ENCODE measurements around the gene MIS18A.
"Not testable (repeated sequence)": the region's sequence is repeated elsewhere in the genome, so short reads cannot be mapped to it uniquely, and the experiment has no call there.

The MIS18A gene

DNA sequence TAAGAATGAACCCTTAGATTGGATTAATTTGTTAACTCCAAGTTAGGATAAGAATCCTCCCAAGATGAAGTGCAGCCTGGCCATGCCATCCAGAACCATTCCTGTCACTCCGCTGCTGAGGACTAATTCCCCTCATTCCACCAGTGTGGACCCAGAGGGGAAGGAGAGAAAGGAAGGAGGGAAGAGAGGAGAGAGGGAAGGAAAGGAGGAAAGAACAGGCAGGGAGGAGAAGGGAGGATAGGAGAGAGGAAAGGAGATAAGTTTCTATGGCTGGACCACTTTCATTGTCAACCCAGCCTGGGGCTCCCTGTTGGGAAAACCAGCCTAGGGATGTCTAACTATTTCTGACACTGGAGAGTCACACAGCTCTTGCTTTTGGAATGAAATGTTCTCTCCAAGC is 24.5 kb upstream of the MIS18A start:
- no peak for DNase-seq

GRCh38 chr21:32302560-32302959 is 23.7 kb upstream of the MIS18A start:
- no peak for DNase-seq

DNA sequence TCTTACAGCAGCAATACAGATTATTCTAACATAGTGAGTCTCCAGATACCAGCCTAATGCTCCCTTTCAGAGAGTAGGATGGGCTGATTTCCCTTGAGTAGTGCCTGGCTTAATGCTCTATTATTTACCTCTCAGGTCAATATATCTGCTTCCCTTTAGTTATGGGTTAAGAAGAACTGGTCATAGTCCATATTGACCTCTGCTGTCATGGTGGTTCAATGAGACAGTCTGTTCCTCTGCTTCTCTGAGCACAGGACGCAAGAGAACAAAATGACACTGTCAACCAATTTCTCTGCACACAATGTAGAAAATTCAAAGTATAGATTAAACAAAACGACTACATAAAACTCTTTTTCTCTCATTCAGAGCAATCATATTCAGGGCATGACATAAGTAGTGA is 22.7 kb upstream of the MIS18A start:
- DNase-seq: no peak

- no peak for DNase-seq
Observed at GRCh38 chr21:32300117-32300681, 21.4 kb upstream of the MIS18A start.

DNA sequence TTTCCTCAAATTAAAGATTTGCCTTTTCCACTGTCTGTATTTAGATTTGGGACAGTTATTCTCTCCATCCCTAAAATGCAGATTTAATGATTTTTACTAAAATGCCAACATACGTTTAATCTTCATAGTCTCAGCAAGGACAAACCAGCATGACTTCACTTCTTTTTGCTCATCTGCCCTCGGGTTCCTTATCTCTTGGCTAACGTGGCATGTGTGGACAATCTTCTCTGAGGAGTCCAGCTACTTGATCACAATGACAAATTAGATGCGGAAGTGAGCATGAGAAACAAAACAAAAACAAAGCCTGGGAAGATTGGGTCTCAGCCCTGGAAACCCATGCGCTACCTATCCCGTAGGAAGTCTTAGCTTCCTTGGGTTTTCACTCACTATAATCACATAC is 20.8 kb upstream of the MIS18A start:
- DNase-seq: no peak

- DNase-seq: no peak
Observed at GRCh38 chr21:32298658-32299081, 19.8 kb upstream of the MIS18A start, which contains the start of gene MRAP. TSS of gene MRAP (plus strand) at chr21:32298855. CDS start at chr21:32298972, 117 bp downstream.

DNA sequence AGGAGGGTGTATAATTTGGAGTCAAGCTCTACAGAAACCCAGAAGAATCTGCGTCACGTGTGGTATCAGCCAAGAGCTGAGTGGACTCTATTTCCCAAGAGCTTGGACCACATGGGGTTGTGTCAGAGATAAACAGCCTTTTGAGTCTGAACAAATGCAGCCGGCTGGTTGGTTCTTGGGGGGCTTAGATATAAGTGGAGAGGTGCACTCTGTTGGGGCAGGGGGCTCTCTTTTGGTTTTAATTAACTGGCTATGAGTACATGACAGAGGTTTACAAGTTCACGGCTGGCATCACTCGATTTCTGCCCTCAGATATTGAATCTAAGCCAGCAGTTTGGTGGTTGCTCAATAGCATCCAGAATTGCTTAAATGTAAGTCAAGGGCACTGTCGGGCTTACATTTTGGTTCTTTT is 19.3 kb upstream of the MIS18A start:
- DNase-seq: no peak

DNA sequence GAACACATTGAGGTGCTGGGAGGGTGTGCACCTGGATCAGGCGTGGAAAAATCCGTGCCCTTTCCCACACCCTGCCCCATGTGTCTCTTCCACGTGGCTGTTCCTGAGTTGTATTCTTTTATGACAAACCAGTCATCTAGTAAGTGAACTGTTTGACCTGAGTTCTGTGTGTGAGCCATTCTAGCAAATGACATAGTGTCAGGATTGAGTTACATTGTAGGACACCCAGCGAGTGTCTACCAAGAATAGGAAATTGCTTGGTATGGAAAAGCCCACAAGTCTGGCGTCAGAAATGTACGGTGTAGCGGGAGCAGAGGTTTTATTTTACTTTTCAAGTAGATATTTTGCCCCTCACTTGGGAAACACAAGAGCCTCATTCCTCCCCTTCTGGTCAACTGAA is 18.6 kb upstream of the MIS18A start:
- no peak for DNase-seq

- DNase-seq: no peak
Observed at GRCh38 chr21:32285476-32285875, 6.6 kb upstream of the MIS18A start.

DNA sequence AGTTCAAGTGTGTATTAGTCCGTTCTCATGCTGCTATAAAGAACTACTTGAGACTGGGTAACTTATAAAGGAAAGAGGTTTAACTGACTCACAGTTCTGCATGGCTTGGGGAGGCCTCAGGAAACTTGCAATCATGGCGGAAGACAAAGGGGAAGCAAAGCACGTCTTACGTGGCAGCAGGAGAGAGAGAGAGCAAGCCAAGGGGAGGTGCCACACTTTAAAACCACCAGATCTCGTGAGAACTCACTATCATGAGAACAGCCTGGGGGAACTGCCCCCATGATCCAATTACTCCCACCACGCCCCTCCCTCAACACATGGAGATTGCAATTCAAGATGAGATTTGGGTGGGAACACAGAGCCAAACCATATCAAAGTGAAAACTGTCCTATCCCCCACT is 4.1 kb upstream of the MIS18A start:
- DNase-seq: no peak

GRCh38 chr21:32281531-32281930 is 2.7 kb upstream of the MIS18A start:
- DNase-seq: no peak

- no peak for DNase-seq
Observed at GRCh38 chr21:32279377-32279680, 480 bp upstream of the MIS18A start.

GRCh38 chr21:32278103-32278502 is 746 bp downstream of the MIS18A start:
- no peak for DNase-seq

DNA sequence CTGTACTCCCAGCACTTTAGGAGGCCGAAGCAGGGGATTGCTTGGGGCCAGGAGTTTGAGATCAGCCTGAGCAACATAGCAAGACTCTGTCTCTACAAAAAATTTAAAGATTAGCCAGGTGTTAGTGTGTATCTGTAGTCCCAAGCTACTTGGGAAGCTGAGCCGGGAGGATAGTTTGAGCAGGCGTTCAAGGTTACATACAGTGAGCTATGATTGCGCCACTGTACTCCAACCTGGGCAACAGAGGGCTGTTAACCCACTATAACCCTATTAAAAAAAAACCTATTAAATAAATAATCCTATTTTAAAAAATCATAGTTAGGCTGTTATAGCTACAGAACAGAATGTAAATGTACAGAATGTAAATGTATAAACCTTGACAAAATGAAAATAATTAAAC is 2.2 kb downstream of the MIS18A start:
- DNase-seq: no peak

DNA sequence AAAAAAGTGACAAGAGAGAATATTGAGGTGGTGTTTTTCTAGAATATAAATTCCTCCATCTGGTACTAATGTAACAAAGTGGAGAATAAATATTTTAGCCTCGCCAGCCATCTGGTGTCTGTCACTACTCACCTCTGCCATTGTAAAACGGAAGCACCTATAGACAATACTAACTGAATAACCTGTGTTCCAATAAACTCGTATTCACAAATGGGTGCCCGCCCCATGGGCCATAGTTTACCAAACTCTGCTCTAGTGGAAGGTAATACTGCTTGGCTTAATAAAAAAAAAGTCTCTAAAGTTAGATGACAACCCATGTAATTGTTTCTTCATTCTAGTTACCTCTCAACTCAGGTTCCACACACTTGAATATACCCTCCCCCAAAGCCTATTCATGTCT is 8.1 kb downstream of the MIS18A start:
- DNase-seq: peak; percentile 89

DNA sequence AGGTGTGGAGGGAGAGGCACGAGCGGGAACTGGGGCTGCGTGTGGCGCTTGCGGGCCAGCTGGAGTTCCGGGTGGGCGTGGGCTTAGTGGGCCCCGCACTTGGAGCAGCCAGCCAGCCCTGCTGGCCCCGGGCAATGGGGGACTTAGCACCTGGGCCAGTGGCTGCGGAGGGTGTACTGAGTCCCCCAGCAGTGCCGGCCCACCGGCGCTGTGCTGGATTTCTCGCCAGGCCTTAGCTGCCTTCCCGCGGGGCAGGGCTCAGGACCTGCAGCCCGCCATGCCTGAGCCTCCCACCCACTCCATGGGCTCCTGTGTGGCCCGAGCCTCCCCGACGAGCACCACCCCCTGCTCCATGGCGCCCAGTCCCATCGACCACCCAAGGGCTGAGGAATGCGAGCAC is 13.5 kb downstream of the MIS18A start:
- not testable (repeated sequence) for DNase-seq

DNA sequence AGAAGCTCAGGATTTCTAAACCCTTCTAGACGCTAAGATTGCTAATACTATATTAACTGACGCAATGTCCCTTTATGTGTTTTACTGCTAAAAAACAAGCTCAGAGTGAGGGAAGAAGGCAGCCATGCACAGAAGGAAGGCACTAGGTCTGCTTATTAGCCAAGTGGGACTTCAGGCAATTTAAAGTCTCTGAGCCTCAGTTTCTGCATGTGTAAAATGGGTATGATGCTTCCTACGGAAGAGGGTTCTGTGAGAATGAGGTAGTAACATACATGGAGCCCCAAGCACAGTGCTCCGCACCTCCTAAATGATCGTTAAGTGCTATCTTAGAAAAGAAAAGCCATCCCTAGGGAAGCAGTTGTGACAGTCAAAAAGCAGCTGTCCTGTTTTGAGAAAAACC is 16.9 kb downstream of the MIS18A start:
- DNase-seq: no peak

DNA sequence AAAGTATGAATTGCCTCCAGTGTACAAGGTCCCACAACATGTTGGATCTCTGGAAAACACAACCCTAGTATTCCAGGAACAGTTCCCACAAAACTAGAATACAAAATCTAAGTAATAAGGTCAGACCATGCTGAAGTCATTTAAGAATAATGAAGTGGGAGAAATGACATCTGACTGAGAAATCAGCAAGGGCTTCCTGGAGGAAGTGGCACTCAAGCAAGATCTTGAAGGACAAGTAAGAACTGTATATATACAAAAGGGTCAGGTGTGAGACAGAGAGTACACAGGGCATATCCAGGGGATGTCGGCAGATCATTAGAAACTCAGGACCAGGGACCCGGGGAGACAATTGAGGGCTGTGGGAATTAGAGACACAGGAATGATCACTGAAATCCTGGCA is 18.7 kb downstream of the MIS18A start:
- DNase-seq: no peak

- not testable (repeated sequence) for DNase-seq
Observed at GRCh38 chr21:32258786-32259048, 20.1 kb downstream of the MIS18A start.

GRCh38 chr21:32257962-32258785 is 20.7 kb downstream of the MIS18A start:
- DNase-seq: peak; percentile 68

DNA sequence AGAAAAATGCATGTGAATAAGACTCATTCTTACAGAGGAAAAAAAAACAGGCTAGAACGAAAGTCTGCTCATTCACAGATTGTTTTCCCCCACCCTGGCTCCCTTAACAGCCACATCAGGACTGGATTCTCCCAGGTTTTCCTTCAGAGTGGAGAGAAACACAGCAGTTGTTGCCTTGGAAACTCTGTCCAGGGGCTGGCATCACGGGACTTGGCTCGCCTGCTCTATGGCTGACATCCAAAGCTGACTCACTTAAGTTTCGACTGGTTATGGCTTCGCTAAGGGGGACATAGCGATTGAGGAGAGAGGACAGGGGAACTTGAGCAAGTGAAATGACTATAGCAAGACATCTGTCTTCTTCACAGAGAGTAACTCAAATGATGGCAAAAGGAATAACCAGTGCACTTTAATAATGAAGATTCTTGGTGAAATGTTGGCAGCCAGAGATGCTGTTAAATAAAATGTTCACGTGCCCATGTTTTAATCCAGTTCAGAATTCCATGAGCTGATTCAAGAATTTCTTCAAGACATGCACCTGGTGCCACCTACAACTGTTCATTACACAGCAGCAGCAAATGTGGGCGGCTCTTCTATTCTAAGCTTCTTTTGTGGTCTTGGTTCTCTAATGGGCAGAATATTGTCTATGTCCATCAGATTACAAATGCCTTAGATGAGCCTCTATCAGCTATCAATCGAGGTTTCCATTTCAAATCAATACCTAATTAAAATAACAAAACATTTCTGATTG is 21.8 kb downstream of the MIS18A start:
- peak; percentile 69 for DNase-seq

DNA sequence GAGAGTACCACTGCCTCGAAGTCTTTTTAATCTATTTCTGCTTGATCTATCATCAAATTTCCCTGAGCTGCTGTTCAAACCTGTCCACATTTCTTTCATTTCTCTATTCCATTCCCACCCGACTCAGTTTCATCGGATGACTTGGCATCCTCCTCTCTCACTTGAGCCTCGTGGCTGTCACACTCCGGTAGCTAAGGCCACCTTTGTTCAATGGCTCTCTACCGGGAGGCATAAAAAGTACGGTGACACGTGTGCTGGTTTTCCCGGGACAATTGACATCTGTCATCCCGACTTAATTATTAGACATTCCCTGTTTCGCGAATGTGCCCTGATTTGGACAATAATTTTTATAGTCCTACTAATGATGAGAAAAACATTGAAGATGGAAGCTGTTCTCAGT is 22.6 kb downstream of the MIS18A start:
- DNase-seq: no peak

DNA sequence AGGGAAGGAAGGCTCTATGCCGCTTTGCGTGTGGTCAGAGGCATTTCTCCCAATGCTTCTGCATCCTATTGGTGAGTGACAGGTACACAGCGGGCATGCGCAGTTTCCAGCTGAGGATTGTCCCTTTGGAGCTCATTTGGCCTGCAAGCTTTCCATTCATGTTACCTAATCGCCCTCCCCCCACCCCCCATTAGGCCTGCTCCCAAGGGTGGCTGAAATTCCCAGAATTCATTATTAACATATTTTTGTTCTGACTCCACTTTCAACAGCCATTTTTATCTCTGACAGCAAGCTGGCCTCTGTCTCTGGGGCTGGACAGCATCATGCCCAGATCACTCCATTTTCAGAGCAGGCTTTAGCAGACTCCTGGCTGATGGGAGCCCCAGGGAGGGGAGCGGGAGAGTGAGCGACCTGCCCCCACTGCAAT is 25.6 kb downstream of the MIS18A start:
- DNase-seq: no peak

DNA sequence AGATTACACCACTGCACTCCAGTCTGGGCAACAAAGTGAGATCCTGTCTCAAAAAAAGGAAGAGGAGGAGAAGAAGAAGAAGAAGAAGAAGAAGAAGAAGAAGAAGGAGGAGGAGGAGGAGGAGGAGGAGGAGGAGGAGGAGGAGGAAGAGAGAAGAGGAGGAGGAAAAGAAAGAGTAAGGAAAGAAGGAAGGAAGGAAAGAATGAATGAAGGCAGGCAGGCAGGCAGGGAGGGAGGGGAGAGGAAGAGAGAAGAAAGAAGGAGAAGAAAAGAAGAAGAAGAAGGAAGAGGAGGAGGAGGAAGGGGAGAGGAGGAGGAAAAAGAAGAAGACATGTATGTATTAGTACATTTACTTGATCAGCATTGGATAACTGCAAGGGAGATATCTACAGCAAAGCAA is 26.7 kb downstream of the MIS18A start:
- no peak for DNase-seq

Data from NCI-H524 treated with DMSO at 0.1 percent for 48 hours (cell line).